ENCODE results near the gene ZNF121. TPM values are rescaled to one million over a fixed set of nuclear protein-coding genes. Genes with fewer than 3 reads are reported as not detected.
A peak's percentile ranks its signal among the peaks of the same experiment; 100 is the strongest.

ZNF121 gene
- total RNA-seq, 2 donors from 2014 or later = 16.1 to 48.6 TPM

DNA sequence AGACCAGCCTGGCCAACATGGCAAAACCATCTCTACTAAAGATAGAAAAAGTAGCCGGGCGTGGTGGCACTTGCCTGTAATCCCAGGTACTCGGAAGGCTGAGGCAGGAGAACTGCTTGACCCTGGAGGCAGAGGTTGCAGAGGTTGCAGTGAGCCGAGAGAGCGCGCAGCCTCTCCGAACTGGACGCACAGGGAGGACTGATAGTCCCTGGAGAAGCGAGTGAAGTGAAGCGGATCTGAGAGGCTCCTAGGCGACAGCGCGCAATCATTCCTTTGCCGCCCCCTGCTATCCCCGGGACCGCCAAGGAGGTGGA is 36.5 kb upstream of the ZNF121 start:
- no peak for DNase-seq (ENCODE audit: low spot score)
- Histone ChIP-seq H3K4me1 (ENCODE audit: control insufficient read depth in 1 of 2, low read depth in 2 of 2) (peaks cover 9 to 29% of the 10 kb centered on the region in 2 donors), H3K4me3 (peak overlapping the region; percentile 83), H3K9me3 (no peaks in the 10 kb centered on the region), H3K27ac (peak overlapping the region; percentile 89), H3K27me3 (replicated peaks; ENCODE audit: insufficient read depth) (no peaks in the 10 kb centered on the region), H3K36me3 (peaks cover 27% of the 10 kb centered on the region)
- TF ChIP-seq, protein P1, sequence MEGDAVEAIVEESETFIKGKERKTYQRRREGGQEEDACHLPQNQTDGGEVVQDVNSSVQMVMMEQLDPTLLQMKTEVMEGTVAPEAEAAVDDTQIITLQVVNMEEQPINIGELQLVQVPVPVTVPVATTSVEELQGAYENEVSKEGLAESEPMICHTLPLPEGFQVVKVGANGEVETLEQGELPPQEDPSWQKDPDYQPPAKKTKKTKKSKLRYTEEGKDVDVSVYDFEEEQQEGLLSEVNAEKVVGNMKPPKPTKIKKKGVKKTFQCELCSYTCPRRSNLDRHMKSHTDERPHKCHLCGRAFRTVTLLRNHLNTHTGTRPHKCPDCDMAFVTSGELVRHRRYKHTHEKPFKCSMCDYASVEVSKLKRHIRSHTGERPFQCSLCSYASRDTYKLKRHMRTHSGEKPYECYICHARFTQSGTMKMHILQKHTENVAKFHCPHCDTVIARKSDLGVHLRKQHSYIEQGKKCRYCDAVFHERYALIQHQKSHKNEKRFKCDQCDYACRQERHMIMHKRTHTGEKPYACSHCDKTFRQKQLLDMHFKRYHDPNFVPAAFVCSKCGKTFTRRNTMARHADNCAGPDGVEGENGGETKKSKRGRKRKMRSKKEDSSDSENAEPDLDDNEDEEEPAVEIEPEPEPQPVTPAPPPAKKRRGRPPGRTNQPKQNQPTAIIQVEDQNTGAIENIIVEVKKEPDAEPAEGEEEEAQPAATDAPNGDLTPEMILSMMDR (IDR thresholded peaks at IDR 0.05) = no peak
- peak; percentile 5 for ATAC-seq (ENCODE audit: insufficient number of reproducible peaks, low FRiP score, low read depth)

DNA sequence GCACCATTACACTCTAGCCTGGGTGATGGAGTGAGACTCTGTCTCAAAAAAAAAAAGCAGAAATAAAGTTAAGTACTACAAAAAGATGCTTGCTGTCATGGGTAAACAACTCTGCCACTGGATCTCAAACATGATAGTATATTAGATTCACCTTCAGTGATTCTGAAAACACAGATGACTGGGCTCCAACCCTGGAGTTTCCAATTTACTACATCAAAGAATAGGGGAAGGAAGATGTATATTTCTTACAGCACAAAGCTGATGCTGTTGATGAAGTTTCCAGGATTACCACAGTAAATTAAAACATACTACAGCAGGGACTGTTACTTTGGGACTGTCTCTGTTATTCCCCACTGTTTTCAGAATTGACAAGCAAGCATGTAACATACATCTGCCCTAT is 31.5 kb upstream of the ZNF121 start:
- H3K27ac ChIP-seq = no peak overlapping the region
- ATAC-seq (ENCODE audit: insufficient number of reproducible peaks, low FRiP score, low read depth) = no peak
- no peaks in the 10 kb centered on the region for H3K27me3 ChIP-seq (replicated peaks; ENCODE audit: insufficient read depth)
- H3K4me1 ChIP-seq (ENCODE audit: control insufficient read depth in 1 of 2, low read depth in 2 of 2) = peaks cover 6 to 9% of the 10 kb centered on the region in 2 donors
- peaks cover 21% of the 10 kb centered on the region for H3K9me3 ChIP-seq
- peaks cover 76% of the 10 kb centered on the region for H3K36me3 ChIP-seq
- no peak overlapping the region for H3K4me3 ChIP-seq
- DNase-seq (ENCODE audit: low spot score) = no peak
- TF ChIP-seq, protein P1 (IDR thresholded peaks at IDR 0.05) = no peak

DNA sequence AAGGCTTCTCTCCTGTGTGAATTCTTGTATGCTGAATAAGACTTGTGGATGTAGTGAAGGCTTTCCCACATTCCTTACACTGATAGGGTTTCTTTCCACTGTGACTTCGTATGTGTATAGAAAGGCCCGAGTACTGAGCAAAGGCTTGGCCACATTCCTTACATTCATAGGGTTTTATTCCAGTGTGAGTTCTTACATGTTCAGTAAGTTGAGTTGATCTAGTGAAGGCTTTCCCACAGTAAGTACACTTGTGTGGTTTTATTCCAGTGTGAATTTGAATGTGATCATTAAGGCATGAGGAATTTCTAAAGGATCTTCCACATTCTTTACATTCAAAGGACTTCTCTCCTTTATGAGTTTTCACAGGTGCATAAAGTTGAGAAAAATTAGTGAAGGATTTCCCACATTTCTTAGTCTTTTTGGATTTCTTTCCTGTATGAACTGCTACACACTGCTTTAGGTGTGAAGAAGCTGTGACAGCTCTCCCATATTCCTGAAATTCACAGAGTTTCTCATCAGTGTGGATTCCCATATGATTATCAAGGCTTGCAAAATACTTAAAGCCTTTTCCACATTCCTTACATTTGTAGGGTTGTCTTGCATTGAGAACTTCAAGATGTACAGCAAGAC is 26.3 kb upstream of the ZNF121 start:
- H3K9me3 ChIP-seq = peaks cover 55% of the 10 kb centered on the region
- no peak for ATAC-seq (ENCODE audit: insufficient number of reproducible peaks, low FRiP score, low read depth)

DNA sequence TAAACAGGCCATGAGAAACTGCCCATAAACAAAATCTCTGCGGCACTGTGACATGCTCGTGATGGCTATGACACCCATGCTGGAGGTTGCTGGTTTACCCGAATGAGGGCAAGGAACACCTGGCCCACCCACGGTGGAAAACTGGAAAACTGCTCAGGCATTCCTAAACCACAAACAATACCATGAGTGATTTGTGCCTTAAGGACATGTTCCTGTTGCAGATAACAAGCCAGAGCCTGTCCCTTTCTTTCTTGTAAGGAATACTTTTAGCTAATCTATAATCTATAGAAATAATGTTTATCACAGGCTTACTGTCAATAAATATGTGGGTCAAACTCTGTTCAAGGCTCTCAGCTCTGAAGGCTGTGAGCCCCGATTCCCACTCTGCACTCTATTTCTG is 24.6 kb upstream of the ZNF121 start:
- H3K4me3 ChIP-seq = no peak overlapping the region
- no peaks in the 10 kb centered on the region for H3K4me1 ChIP-seq (ENCODE audit: control insufficient read depth in 1 of 2, low read depth in 2 of 2)
- peaks cover 63% of the 10 kb centered on the region for H3K36me3 ChIP-seq
- peaks cover 55% of the 10 kb centered on the region for H3K9me3 ChIP-seq
- TF ChIP-seq, protein P1 (IDR thresholded peaks at IDR 0.05) = no peak
- no peak for ATAC-seq (ENCODE audit: insufficient number of reproducible peaks, low FRiP score, low read depth)
- no peaks in the 10 kb centered on the region for H3K27me3 ChIP-seq (replicated peaks; ENCODE audit: insufficient read depth)
- no peak overlapping the region for H3K27ac ChIP-seq
- no peak for DNase-seq (ENCODE audit: low spot score)

More for the DNA sequence above, 26.3 kb upstream of the ZNF121 start:
- TF ChIP-seq, protein P1 (IDR thresholded peaks at IDR 0.05) = no peak
- Histone ChIP-seq H3K4me1 (ENCODE audit: control insufficient read depth in 1 of 2, low read depth in 2 of 2) (no peaks in the 10 kb centered on the region), H3K4me3 (no peak overlapping the region), H3K27me3 (replicated peaks; ENCODE audit: insufficient read depth) (no peaks in the 10 kb centered on the region), H3K27ac (no peak overlapping the region), H3K36me3 (peaks cover 80% of the 10 kb centered on the region)
- DNase-seq (ENCODE audit: low spot score) = no peak

DNA sequence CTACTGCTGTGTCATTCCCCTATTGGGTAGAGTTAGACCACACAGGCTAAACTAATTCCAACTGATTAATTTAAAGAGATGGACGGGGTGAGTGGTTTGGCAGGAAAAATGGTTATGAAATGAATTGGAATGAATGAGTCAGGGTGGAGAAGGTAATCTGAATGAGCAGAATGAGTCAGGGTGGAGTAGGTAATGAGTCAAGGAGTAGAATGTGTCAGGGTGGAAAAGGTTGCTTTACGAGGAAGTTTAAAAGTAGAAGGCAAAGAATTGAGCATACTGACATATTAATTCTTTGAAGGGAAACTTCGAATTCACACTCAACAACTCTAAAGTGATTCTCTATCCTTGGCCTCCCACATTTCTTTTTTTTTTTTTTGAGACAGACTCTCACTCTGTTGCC is 12.7 kb upstream of the ZNF121 start:
- Histone ChIP-seq H3K27me3 (replicated peaks; ENCODE audit: insufficient read depth) (no peaks in the 10 kb centered on the region), H3K36me3 (no peaks in the 10 kb centered on the region), H3K9me3 (peaks cover 7% of the 10 kb centered on the region), H3K4me1 (ENCODE audit: control insufficient read depth in 1 of 2, low read depth in 2 of 2) (no peaks in the 10 kb centered on the region), H3K27ac (no peak overlapping the region), H3K4me3 (no peak overlapping the region)
- ATAC-seq (ENCODE audit: insufficient number of reproducible peaks, low FRiP score, low read depth) (no peak), DNase-seq (ENCODE audit: low spot score) (no peak)
- TF ChIP-seq, protein P1 (IDR thresholded peaks at IDR 0.05) = no peak
